Ramos (cell line): ENCODE results near the gene PDZK1IP1.

Experiments used
- in situ Hi-C: fragments of 300-500 bp; cut with MboI; formaldehyde crosslinking; loops from one replicate; pipeline ENCODE4 v1.14.3; 2022; ENCODE audit warnings: low sequenced_read_pairs; ENCODE audit not compliant: unreplicated experiment

The PDZK1IP1 gene

DNA sequence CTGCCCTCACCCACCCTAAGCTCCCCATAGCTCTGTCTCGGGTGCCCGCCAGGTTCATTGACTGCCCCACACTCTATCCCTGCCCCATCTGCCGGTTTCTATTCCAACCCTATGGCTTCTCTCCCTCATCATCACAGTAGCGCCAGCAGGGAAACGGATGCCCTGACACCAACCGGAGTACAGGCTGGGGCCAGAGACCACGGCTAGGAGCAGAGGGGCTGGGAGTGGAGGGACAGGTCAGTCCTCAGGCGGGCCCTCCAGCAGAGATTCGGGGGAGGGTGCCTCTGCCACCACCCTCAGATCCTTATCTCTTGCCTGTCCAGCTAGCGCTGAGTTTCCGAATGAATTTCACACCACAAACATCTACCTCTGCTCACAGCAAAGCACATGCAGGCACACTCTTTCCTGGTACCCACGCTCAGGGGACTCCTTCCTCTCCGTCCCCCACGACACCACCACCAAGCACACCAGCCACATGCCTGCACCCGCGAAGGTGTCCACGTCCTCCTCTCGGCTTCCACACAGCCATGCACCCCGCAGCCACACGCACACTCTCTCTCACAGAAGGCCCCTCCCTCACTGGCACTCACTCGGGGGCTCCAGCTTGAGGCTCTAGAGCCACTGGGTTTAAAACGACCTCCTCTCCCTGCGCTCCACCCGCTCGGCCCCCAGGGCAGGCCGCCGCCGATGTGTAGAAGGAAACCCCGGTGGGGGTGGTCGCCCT, 35.0 kb upstream of the PDZK1IP1 start:
- in situ Hi-C loops = no loop called here

- in situ Hi-C loops = no loop called here
These were observed 34.3 kb upstream of the PDZK1IP1 start for GRCh38 chr1:47223921-47224675.

- in situ Hi-C loops = no loop called here
These were observed 33.5 kb upstream of the PDZK1IP1 start for GRCh38 chr1:47223174-47223920.

GRCh38 chr1:47222476-47222875, 32.6 kb upstream of the PDZK1IP1 start:
- in situ Hi-C loops = no loop called here

- in situ Hi-C loops = no loop called here
These were observed 29.9 kb upstream of the PDZK1IP1 start for GRCh38 chr1:47219590-47220220.

GRCh38 chr1:47219001-47219400, 29.2 kb upstream of the PDZK1IP1 start:
- in situ Hi-C loops = no loop called here

DNA sequence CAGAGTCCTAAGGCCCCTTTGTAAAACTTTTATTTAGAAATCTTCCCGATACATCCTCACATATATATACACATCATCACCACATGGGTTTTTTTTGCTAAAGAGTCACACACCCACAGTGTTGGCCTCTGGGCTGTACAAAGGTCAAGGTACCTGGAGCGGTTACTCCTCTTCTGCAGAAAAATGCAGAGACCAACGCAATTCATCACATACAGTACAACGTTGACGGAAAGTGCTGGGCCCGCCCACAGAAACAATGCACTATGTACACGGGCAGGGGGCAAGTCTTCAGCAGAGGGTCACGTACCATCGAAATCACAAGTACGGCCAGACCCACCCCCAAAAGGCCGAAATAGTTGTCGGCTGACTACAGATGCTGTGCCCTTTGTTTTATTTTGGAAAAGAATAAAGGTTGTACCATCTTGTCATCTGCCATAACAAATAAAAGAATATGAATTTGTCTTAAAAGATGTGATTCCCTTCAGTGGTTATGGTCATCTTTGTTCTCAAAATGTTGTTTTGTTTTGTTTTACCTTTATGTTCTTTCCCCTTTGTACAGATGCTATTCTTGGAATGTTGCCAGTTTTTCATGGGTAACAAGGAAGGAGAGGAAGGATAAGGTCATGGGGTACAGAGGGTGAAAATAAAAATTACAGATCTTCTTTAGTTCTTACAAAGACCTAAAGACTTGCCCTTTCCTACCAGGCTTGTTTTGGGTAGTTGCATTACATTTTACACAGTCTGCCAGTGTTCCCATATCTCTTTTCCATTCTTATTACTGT, 26.6 kb upstream of the PDZK1IP1 start:
- in situ Hi-C loops = no loop called here

GRCh38 chr1:47215713-47216112, 25.9 kb upstream of the PDZK1IP1 start:
- in situ Hi-C loops = no loop called here

DNA sequence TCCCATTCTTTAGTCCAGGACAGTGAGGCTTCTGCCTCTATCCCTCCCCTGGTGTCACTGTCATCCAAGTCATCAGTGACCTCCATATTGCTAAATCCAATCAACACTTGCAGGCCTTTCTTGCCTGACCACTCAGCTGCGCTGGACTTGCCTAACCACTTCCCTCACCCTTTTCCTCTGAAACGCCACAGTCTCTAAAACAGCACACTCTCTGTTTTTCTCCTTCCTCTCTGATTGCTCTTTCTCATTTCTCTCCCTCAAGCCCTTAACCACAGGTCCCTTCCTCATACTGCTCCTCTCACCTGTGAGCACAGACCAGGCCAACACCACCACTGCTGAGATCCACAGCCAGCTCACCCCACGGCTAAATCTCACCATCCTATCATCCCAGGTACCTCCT, 24.7 kb upstream of the PDZK1IP1 start:
- in situ Hi-C loops = no loop called here

GRCh38 chr1:47213230-47213963, 23.6 kb upstream of the PDZK1IP1 start:
- in situ Hi-C loops = no loop called here

DNA sequence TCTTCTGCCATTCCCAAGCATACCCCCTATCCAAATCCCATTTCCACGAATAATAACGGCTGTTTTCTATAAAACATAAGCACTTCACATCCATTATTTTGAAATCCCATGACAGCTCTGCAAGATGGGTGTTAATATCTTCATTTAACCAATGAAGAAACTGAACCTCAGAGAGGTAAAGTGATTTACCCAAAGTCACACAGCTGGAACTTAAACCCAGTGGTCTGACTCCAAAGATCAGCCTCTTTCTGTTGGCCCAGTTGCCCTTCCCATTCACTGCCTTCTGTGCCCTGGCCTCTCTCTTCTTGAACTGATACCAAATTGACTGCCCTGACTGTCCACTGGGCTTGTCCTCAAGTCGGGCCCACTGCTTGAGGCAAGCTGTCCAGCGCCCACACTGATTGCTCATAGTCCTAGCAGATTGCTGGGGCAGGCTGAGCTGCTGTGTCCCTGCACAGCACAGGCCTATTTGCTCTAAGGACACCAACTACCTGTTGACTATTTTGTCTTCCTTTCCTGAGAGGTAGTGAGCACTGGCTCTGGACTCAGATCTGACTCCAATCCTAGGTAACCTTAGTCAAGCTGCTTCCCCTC, 22.9 kb upstream of the PDZK1IP1 start:
- in situ Hi-C loops = no loop called here

GRCh38 chr1:47211796-47212269, 22.0 kb upstream of the PDZK1IP1 start:
- in situ Hi-C loops = no loop called here

DNA sequence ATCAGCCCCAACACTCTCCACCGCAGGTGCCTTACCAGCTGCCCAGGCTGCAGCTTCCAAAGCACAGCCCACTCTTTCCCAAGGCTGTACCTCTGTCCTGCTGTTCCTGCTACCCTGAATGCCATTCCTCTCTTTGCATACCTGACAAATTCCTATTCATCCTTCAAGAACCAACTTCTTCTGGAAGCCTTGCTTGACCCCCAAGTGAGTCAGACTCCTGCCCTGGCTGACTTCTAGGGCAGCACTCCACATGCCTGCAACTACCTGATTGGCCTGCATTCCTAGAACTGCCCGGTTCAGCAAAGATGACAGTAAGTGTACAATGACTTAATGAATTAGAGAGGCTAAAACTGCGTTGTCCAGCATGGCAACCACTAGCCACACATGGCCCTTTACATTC, 20.8 kb upstream of the PDZK1IP1 start:
- in situ Hi-C loops = no loop called here

GRCh38 chr1:47209725-47210325, 20.0 kb upstream of the PDZK1IP1 start:
- in situ Hi-C loops = no loop called here

GRCh38 chr1:47209091-47209490, 19.3 kb upstream of the PDZK1IP1 start:
- in situ Hi-C loops = no loop called here

- in situ Hi-C loops = no loop called here
These were observed 18.6 kb upstream of the PDZK1IP1 start for GRCh38 chr1:47208374-47208850.

- in situ Hi-C loops = no loop called here
These were observed 18.1 kb upstream of the PDZK1IP1 start for GRCh38 chr1:47207803-47208373.

DNA sequence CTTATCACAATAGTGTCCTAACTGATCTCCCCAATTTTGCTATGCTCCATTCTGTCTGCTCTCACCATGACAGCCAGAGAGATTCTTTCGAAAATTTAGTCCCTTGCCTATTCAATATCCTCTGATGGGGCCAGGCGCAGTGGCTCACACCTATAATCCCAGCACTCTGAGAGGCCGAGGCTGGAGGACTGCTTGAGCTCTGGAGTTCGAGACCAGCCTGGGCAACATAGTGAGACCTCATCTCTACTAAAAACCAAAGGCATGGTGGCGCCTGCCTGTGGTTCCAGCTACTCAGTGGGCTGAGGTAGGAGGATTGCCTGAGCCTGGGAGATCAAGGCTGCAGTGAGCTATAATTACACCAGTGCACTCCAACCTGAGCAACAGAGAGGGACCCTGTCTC, 16.1 kb upstream of the PDZK1IP1 start:
- in situ Hi-C loops = no loop called here
